GM21529 (cell line): ENCODE data around the gene PRKACB.
A peak's percentile ranks its signal among the peaks of the same experiment; 100 is the strongest.

Experiments
- ATAC-seq: cut with Tn5 transposase; IDR thresholded peaks from one replicate; pipeline ENCODE4 v1.9.1; 2021; ENCODE audit not compliant: unreplicated experiment

The PRKACB gene

GRCh38 chr1:84155517-84155916 is 11.4 kb downstream of the PRKACB start:
- no peak for ATAC-seq

GRCh38 chr1:84156210-84156621 is 12.1 kb downstream of the PRKACB start:
- ATAC-seq: no peak

DNA sequence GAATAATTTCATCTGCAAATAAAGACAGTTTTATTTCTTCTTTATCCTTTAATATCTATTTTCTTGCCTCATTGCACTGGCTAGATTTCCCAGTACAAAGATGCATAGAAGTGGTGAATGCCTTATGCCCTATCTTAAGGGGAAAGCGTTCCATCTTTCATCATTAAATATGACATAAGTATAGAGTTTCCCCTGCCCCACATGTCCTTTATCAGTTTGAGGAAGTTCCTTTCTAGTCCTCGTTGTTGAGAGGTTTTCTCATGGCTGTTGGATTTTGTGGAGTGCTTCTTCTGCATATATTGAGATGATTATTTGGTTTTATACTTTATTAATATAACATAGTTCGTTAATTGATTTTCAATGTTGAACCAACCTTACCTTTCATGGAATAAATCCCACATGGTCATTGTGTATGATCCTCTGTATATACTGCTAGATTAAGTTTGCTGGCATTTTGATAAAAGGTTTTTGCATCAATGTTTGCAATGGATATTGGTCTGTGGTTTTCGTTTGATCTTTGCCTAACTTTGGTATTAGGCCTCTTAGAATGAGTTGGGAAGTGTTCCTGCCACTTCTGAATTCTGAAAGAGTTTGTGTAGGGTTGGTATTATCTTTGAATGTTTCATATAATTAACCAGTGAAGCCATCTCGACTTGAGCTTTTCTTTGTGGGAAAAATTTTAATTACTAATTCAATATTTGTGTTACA is 15.6 kb downstream of the PRKACB start:
- no peak for ATAC-seq

GRCh38 chr1:84162295-84162694 is 18.2 kb downstream of the PRKACB start:
- ATAC-seq: no peak

GRCh38 chr1:84163123-84163931 is 19.3 kb downstream of the PRKACB start:
- no peak for ATAC-seq

DNA sequence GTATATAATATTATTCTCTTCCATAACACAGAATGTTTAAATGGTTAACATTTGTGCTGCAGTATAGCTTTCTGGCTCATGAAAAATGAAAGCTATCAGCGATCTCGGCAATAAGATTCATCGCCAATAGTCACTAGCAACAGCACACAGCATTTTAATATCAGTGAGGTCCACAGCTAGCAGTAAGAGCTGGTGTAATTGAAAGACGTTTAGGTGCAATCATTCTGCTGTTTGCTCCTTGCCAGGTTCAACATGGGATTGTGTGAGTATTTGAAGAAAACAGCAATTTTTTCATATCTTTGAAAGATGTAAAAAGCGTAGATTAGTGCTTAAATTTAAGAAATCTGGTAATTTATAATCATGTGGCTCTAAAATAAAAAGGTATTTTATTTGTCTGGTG is 20.1 kb downstream of the PRKACB start:
- no peak for ATAC-seq

DNA sequence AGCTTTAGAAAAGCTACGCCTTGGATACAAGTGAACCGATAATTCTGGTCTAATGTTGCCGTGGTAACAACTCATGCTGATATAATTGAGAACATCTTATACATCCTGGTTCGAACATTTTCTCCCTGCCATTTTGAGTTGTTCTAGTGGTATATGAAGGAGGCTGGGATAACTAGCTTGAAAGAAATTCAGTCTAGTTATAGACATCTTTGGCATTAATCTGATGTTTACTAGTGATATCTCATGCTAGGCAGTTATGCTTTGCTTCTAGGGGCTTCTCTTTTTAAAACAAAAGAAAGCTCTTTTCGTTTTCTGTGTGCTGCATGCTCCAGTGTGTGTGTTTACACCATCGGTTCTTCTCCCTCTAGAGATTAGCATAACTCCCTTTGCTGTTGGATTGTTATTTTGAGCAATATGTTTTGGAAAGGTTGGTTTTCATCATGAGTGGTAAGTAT is 20.5 kb downstream of the PRKACB start:
- ATAC-seq: no peak

DNA sequence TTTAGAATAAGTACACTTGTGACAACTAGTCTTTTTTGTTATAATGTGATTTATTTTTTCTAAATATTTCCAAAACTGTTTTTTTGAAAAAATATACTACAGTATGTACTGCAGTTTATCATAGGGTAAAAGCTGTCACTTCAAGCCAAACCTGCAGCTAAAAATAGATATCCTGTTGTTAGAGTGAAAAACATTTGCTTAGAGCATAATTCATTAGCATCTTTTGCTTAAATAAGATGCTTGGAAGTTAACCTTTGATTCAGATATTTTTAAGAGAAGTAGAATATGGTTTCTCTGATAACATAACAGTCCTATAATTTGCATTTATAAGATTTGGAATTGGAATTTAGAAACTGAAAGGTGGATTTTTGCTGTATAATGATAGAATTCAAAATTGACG is 21.5 kb downstream of the PRKACB start:
- no peak for ATAC-seq

DNA sequence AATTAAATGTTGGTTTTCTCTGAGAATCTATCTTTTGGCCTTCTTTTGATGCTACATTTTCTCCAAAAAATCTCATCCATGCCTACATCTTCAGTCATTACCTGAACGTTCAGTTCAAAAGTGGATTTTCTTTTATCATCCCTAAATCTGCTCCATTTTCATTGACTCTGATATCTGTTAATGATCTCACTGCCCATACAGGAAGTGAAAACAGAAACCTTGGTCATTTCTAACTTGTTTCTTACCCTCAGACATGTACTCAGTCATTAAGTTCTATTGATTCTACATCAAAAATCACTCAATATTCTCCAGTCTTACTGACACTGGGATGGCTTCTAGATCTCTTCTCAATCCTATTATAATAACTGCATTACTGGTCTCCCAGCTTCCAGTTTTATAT is 22.7 kb downstream of the PRKACB start:
- peak; percentile 86 for ATAC-seq

DNA sequence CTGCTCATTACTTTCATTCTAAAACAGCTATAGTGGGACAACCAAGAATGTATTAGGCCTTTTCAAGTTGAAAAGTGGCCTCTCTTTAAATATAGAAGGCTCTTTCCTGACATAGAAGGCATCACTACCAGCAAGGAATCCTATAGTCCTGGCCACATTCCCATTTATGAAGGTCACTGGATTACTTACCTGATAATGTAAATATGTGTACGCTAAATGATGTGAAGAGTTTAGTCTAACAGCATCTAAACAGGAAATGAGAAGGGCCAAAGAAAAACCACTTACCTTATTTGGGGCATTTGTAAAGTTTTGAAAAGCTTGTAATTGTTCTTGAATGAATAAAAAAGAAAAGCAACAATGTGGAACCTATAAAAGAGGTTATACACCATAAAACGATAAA is 24.7 kb downstream of the PRKACB start:
- ATAC-seq: no peak

GRCh38 chr1:84170171-84170570 is 26.1 kb downstream of the PRKACB start:
- ATAC-seq: no peak

GRCh38 chr1:84171481-84171880 is 27.4 kb downstream of the PRKACB start:
- ATAC-seq: no peak

DNA sequence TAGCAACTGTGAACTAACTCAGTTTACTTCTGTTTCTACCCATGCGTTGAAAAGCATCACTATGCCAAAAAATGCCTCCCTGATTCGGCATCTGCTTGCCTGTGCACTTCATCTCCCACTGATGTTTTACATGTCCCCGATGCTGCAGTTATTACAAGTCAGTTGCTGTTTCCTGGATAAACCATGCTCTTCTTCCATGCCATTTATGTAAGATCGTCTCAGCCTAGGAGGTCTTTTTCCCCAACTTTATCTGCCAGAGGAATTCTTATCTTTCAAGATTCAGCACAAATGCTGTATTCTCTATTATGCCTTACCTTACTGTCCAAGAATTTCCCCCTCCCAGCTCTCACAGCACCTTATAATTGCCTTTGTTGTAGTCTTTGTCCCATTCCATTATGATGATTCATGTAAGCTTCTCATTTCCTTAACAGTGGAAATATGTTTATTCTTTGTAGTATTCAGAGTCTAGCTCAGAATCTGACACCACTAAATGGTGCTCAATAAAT is 30.0 kb downstream of the PRKACB start:
- no peak for ATAC-seq

- no peak for ATAC-seq
Measured at GRCh38 chr1:84181350-84182005, 37.4 kb downstream of the PRKACB start.

DNA sequence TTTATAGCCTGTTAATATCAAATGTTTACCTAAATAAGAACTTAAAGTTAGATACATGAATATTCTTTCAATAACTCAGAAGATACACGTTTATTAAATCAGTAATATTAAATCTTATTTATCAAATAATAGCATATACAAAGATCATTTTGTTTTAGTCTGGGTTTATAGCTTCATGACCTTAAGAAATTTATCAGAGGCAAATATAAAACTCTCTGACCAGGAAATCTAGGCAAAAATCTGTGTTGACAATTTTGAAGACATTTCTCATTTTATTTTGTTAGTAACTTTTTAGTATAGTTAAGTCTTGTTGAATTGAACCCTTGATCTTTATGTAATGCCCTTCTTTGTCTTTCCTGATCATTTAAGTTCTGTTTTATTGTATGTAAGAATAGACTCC is 46.4 kb downstream of the PRKACB start:
- ATAC-seq: no peak

- no peak for ATAC-seq
Measured at GRCh38 chr1:84192681-84193080, 48.6 kb downstream of the PRKACB start.

- no peak for ATAC-seq
Measured at GRCh38 chr1:84198832-84199231, 54.8 kb downstream of the PRKACB start.

- ATAC-seq: no peak
Measured at GRCh38 chr1:84199257-84199656, 55.2 kb downstream of the PRKACB start.

DNA sequence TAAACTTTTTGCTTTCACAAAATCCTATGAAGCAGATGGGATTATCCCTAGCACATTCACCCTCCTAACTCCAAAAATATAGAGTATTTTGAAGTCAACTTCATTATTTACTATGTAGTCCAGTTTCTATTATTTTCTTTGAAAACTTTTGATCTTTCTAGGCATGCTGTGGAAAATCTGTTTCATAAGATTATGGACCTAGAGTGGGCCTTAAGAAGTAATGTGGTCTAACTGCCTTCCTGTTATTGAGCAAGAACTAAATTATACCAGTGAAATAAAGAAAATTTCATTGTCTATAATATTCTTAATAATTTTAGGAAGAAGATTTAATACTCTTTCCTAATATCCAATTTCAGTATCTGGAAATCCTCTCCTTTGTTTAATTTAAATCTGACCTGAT is 58.1 kb downstream of the PRKACB start:
- ATAC-seq: no peak

GRCh38 chr1:84206375-84206774 is 62.3 kb downstream of the PRKACB start:
- no peak for ATAC-seq

- ATAC-seq: no peak
Measured at GRCh38 chr1:84208935-84209334, 64.9 kb downstream of the PRKACB start.
